SH-SY5Y (cell line): ENCODE measurements around the gene NATD1.

Source experiments
- GATA2 ChIP-seq: IDR thresholded peaks from 2 replicates; pipeline ENCODE4 v1.6.1; 2011; ENCODE audit warnings: mild to moderate bottlenecking, low read depth, low read length
- GATA3 ChIP-seq: IDR thresholded peaks from 2 replicates; pipeline ENCODE4 v1.6.1; 2011; ENCODE audit warnings: low read depth, mild to moderate bottlenecking, low read length, moderate library complexity

- TF ChIP-seq GATA2: no peak
- TF ChIP-seq GATA3: no peak
Measured at GRCh38 chr17:21287703-21288449, 34.7 kb upstream of the NATD1 start.
